LNCAP (cell line): ENCODE results near the gene MMP25.

ENCODE experiments used
- CTCF ChIP-seq: fragments of 450-650 bp; IDR thresholded peaks from 2 replicates; pipeline ENCODE4 v1.5.1; 2017; ENCODE audit warnings: mild to moderate bottlenecking

Gene MMP25

GRCh38 chr16:3051009-3051408 is 4.6 kb downstream of the MMP25 start:
- TF ChIP-seq CTCF, result no peak

GRCh38 chr16:3051494-3051893 is 5.1 kb downstream of the MMP25 start:
- TF ChIP-seq CTCF, result no peak

DNA sequence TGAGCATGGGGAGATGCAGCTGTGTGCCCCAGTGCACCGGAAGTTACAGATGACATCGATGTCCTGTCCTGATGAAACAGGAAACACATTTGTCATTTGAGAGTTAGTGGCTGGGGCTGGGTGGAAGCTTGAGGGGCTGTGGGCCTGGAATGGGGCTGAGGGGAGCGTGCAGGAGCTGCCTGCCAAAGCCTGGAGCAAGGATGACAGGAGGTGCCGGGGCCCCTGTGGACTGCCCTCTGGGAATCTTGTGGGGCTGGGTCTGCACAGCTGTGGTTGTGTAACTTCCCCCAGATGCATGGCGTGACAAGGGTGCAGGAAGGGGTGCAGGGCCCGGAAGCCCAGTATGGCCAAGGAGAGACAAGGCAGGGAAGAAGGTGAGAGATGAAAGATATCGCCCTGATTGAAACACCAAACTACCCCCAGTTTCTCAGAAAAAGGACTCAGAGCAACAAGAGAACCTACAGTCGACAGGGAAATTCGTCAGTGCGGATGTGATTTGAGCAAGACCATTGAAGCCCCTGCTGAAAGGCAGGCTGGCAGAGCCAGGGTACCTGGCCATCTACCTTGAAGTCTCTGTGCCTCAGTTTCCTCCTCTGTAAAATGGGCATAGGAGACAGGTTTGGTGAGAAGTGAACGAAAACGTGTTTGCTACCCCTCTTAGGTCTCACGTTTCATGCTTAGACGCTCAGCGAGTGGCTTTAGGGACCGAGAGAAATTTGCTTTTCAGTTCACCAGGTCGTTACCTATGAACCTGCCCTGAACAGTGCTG is 8.8 kb downstream of the MMP25 start:
- TF ChIP-seq CTCF, result no peak

DNA sequence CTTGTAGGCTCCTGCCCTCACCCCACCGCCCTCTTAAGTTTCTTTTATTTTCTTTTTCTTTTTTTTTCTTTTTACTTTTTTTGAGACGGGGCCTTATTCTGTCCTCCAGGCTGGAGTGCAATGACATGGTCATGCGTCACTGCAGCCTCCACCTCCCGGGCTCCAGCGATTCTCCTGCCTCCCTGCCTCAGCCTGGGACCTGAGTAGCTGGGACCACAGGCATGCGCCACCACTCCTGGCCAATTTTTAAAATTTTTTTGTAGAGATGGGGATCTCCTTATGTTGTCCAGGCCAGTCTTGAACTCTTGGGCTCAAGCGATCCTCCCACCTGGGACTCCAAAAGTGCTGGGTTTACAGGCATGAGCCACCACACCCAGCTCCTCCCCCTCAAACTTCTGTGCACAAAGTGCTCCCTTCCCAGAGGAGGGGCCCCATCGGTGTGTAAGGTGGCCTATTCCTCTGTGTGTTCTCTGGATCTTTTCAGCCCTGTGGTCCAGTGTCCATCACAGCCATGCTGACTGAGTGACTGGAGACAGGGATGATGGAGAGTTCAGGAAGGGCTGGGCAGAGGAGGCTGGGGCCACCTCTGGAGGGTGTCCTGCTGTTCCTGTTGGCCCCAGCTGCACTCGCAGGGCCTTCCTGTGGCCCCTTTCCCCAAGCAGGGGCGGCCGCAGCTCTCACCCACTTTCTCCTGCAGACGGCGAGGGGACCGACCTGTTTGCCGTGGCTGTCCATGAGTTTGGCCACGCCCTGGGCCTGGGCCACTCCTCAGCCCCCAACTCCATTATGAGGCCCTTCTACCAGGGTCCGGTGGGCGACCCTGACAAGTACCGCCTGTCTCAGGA is 10.2 kb downstream of the MMP25 start:
- no peak for TF ChIP-seq CTCF

- TF ChIP-seq CTCF, result no peak
These were observed 11.1 kb downstream of the MMP25 start for GRCh38 chr16:3057181-3058138.

DNA sequence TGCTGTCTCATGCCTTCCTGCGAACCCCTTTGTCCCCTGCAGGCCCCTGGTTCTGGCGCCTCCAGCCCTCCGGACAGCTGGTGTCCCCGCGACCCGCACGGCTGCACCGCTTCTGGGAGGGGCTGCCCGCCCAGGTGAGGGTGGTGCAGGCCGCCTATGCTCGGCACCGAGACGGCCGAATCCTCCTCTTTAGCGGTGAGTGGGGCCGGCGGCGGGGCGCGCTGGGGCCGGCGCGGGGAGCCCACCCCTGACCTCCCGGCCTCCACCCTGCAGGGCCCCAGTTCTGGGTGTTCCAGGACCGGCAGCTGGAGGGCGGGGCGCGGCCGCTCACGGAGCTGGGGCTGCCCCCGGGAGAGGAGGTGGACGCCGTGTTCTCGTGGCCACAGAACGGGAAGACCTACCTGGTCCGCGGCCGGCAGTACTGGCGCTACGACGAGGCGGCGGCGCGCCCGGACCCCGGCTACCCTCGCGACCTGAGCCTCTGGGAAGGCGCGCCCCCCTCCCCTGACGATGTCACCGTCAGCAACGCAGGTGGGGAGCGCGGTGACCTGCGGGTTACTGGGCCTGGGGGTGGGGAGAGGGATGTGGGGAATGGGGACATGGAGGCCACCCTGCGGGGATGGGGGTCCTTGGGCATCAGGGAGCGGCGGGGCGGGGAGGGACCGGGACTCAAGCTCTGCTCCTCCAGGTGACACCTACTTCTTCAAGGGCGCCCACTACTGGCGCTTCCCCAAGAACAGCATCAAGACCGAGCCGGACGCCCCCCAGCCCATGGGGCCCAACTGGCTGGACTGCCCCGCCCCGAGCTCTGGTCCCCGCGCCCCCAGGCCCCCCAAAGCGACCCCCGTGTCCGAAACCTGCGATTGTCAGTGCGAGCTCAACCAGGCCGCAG is 12.0 kb downstream of the MMP25 start:
- no peak for TF ChIP-seq CTCF
